Panc1 (cell line): ENCODE measurements around the gene RHBDD1. TPM values are rescaled to one million over a fixed set of nuclear protein-coding genes. Genes with fewer than 3 reads are reported as not detected.

ENCODE experiments used
- ATAC-seq: fragments of 200-7000 bp; cut with Tn5 transposase; 2 replicates; pipeline ENCODE4 v1.9.1; 2020; ENCODE audit warnings: mild to moderate bottlenecking, moderate library complexity
- BruUV-seq: library from RNA; stranded (reverse); fragments of 400-500 nt; replicated peaks from 2 replicates; lab custom pipeline; 2021; lab: Mats Ljungman, UMichigan
- CTCF ChIA-PET: fragments of 300-600 bp; sonication (Branson Sonifier 250); formaldehyde crosslinking; loops from one replicate; lab custom pipeline; 2022; ENCODE audit warnings: antibody characterized with exemption; lab: Charles Lee
- POLR2A ChIA-PET: fragments of 300-600 bp; sonication (Branson Sonifier 250); formaldehyde crosslinking; loops from one replicate; lab custom pipeline; 2022; ENCODE audit warnings: antibody characterized with exemption; lab: Charles Lee
- DNase-seq: peaks from one replicate; pipeline ENCODE4 v3.0.0-alpha.2; 2010; ENCODE audit warnings: low read depth, low spot score
- H3K27ac ChIP-seq: 2 replicates; pipeline ENCODE4 v1.5.1; 2011; ENCODE audit warnings: mild to moderate bottlenecking, low read length, inconsistent platforms
- H3K27me3 ChIP-seq: fragments of 200-500 bp; sonication (Bioruptor generic); 2 replicates; pipeline ENCODE4 v1.6.0; 2014; ENCODE audit warnings: low read length, inconsistent platforms; ENCODE audit not compliant: control insufficient read depth, insufficient read depth
- H3K36me3 ChIP-seq: fragments of 200-500 bp; sonication (Bioruptor generic); 2 replicates; pipeline ENCODE4 v1.5.1; 2014; ENCODE audit warnings: inconsistent platforms, mild to moderate bottlenecking, low read length, moderate library complexity; ENCODE audit not compliant: control insufficient read depth, insufficient read depth
- H3K4me1 ChIP-seq: 2 replicates; pipeline ENCODE4 v1.5.1; 2011; ENCODE audit warnings: inconsistent platforms, mild to moderate bottlenecking, low read length, moderate library complexity; ENCODE audit not compliant: control insufficient read depth, insufficient read depth
- H3K4me3 ChIP-seq, 2 experiments: 2 replicates each; pipeline ENCODE4 v1.5.1; 2011 to 2012; ENCODE audit warnings: low read depth in 2 of 2, low read length in 2 of 2, mild to moderate bottlenecking in 2 of 2, inconsistent platforms in 1 of 2, moderate library complexity in 1 of 2
- H3K9me3 ChIP-seq: fragments of 200-500 bp; sonication (Bioruptor generic); 2 replicates; pipeline ENCODE4 v1.5.1; 2014; ENCODE audit warnings: low read depth, mild to moderate bottlenecking, inconsistent platforms, low read length, moderate library complexity; ENCODE audit not compliant: control insufficient read depth, insufficient read depth
- CTCF ChIP-seq: fragments of 450-650 bp; IDR thresholded peaks from 2 replicates; pipeline ENCODE4 v1.5.1; 2017; ENCODE audit warnings: mild to moderate bottlenecking
- POLR2AphosphoS5 ChIP-seq: IDR thresholded peaks from 2 replicates; pipeline ENCODE4 v1.6.1; 2012; ENCODE audit warnings: mild to moderate bottlenecking, low read depth, low read length, moderate library complexity
- REST ChIP-seq, 2 experiments: IDR thresholded peaks; 2 replicates each; pipeline ENCODE4 v1.6.1; 2011 to 2012; ENCODE audit warnings: low read depth in 2 of 2, control low read depth in 1 of 2, low read length in 1 of 2, mild to moderate bottlenecking in 1 of 2, moderate library complexity in 1 of 2; ENCODE audit not compliant: insufficient read depth in 1 of 2
- SIN3A ChIP-seq: IDR thresholded peaks from 2 replicates; pipeline ENCODE4 v1.6.1; 2012; ENCODE audit warnings: low read depth, mild to moderate bottlenecking, low read length, moderate library complexity, borderline replicate concordance; ENCODE audit not compliant: insufficient read depth
- TCF7L2 ChIP-seq: IDR thresholded peaks from 2 replicates; pipeline ENCODE4 v1.6.1; 2011; ENCODE audit warnings: mild to moderate bottlenecking, low read depth, low read length, inconsistent platforms
- in situ Hi-C: cut with HindIII; loops from 2 replicates; pipeline ENCODE4 v1.10.0; 2016; ENCODE audit warnings: low sequenced_read_pairs, low pct_unique_long_range_greater_than_20kb
- intact Hi-C: fragments of 100-400 bp; cut with micrococcal nuclease; formaldehyde crosslinking; loops from one replicate; pipeline ENCODE4 v1.10.0; 2022; ENCODE audit not compliant: unreplicated experiment
- total RNA-seq: library from RNA; stranded (reverse); gene quantifications from one replicate; pipeline ENCODE4 v1.2.1, GENCODE V29; 2021; ENCODE audit not compliant: unreplicated experiment

The RHBDD1 gene
- total RNA-seq, 1 experiment from 2014 or later: 25.3 TPM

GRCh38 chr2:226962176-226962773 is 126.4 kb downstream of the RHBDD1 start:
- H3K36me3 ChIP-seq: no peaks in the 10 kb centered on the region
- CTCF ChIA-PET: no interaction called here
- no peaks in the 10 kb centered on the region for H3K4me1 ChIP-seq
- TF ChIP-seq POLR2AphosphoS5: no peak
- no peak for TF ChIP-seq TCF7L2
- no peak for TF ChIP-seq CTCF
- TF ChIP-seq REST (IDR thresholded peaks at IDR 0.05; ENCODE audit: insufficient read depth in 1 of 2, low read depth in 2 of 2, low read length in 1 of 2): no peak
- TF ChIP-seq SIN3A: no peak
- in situ Hi-C loops (no loop called here), intact Hi-C loops (no loop called here)
- no peak overlapping the region for H3K4me3 ChIP-seq
- POLR2A ChIA-PET: no interaction called here
- no peak overlapping the region for H3K27ac ChIP-seq
- no peaks in the 10 kb centered on the region for H3K27me3 ChIP-seq
- no TSS peak for BruUV-seq
- ATAC-seq (no peak), DNase-seq (no peak)
- H3K9me3 ChIP-seq: peaks cover 3% of the 10 kb centered on the region; the same call in 1 of the 2 replicates

DNA sequence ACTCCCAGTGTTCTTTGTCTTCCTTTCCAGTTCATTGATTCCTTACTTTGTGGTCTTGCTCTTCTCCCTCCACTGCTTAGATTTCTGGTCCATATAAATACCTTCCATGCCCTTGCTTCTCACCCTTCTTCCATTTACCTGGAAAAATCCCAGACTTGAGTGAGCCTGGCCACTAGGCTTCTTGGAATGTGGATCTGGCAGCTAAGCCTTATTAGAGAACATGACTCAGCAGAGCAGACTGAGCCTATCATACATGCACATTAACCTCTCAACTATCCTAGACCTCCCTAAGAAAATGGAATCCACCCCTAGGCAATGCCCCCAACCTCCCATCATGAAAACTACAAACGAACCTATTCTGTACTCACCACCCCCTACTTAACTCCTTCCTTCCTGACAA is 127.7 kb downstream of the RHBDD1 start:
- in situ Hi-C loops (no loop called here), intact Hi-C loops (no loop called here)
- H3K9me3 ChIP-seq: peaks cover 3% of the 10 kb centered on the region; the same call in 1 of the 2 replicates
- BruUV-seq: no TSS peak
- ATAC-seq (no peak), DNase-seq (no peak)
- no peaks in the 10 kb centered on the region for H3K36me3 ChIP-seq
- no peak overlapping the region for H3K27ac ChIP-seq
- no peaks in the 10 kb centered on the region for H3K4me1 ChIP-seq
- TF ChIP-seq TCF7L2 (no peak), SIN3A (no peak), REST (IDR thresholded peaks at IDR 0.05; ENCODE audit: insufficient read depth in 1 of 2, low read depth in 2 of 2, low read length in 1 of 2) (no peak), CTCF (no peak), POLR2AphosphoS5 (no peak)
- ChIA-PET POLR2A (no interaction called here), CTCF (no interaction called here)
- no peak overlapping the region for H3K4me3 ChIP-seq
- H3K27me3 ChIP-seq: no peaks in the 10 kb centered on the region
